HCT116 (cell line): ENCODE results near the gene PRR29. TPM values are rescaled to one million over a fixed set of nuclear protein-coding genes. Genes with fewer than 3 reads are reported as not detected.

Experiments
- ATAC-seq: fragments of 200-7000 bp; cut with Tn5 transposase; 2 replicates; pipeline ENCODE4 v1.9.1; 2020; ENCODE audit warnings: mild to moderate bottlenecking, moderate library complexity
- BruUV-seq: library from RNA; stranded (reverse); fragments of 400-500 nt; replicated peaks from 2 replicates; lab custom pipeline; 2021; lab: Mats Ljungman, UMichigan
- CTCF ChIA-PET: fragments of 300-600 bp; sonication (Branson Sonifier 250); formaldehyde crosslinking; loops from one replicate; lab custom pipeline; 2021; ENCODE audit warnings: antibody characterized with exemption; lab: Charles Lee
- POLR2A ChIA-PET: fragments of 300-600, 350-600 bp; sonication (Branson Sonifier 250); formaldehyde crosslinking; loops from one replicate; lab custom pipeline; 2021; ENCODE audit warnings: antibody characterized with exemption; lab: Charles Lee
- RAD21 ChIA-PET, 2 experiments: fragments of 300-600 bp; sonication (Branson Sonifier 250); formaldehyde crosslinking; loops; one replicate each; lab custom pipeline; 2023; ENCODE audit warnings: low total read pairs in 2 of 2; ENCODE audit not compliant: uncharacterized antibody in 2 of 2, unreplicated experiment in 2 of 2, low non-redundant PET in 1 of 2; lab: Charles Lee
- DNase-seq: peaks from one replicate; pipeline ENCODE4 v3.0.0-alpha.2; 2010; ENCODE audit warnings: low read depth, low spot score
- H2AFZ ChIP-seq: fragments of 200-600 bp; shearing (Covaris generic), sonication (generic); 2 replicates; pipeline ENCODE4 v1.6.1; 2017; ENCODE audit warnings: low read depth, mixed run types, mixed read lengths, antibody characterized with exemption, low read length; ENCODE audit not compliant: poor library complexity, severe bottlenecking
- H3K27ac ChIP-seq: 2 replicates; pipeline ENCODE4 v1.5.1; 2012; ENCODE audit warnings: low read depth, low read length
- H3K27me3 ChIP-seq: fragments of 200-600 bp; sonication (generic); 2 replicates; pipeline ENCODE4 v1.6.1; 2016; ENCODE audit warnings: mixed run types, low read length, mixed read lengths; ENCODE audit not compliant: insufficient read depth
- H3K36me3 ChIP-seq, 2 experiments: fragments of 200-500 bp in 1 of 2; fragments of 200-600 bp in 1 of 2; sonication (Bioruptor generic) in 1 of 2; sonication (generic) in 1 of 2; 2 replicates each; pipeline versions ENCODE4 v1.5.1 to v1.6.1; 2014 to 2016; ENCODE audit warnings: low read length in 2 of 2, inconsistent platforms in 1 of 2, mixed read lengths in 1 of 2, mixed run types in 1 of 2; ENCODE audit not compliant: insufficient read depth in 2 of 2, control insufficient read depth in 1 of 2
- H3K4me1 ChIP-seq, 2 experiments: fragments of 200-600 bp in 1 of 2; sonication (generic) in 1 of 2; 2 replicates each; pipeline versions ENCODE4 v1.5.1 to v1.6.1; 2012 to 2017; ENCODE audit warnings: low read length in 2 of 2, inconsistent platforms in 1 of 2, mild to moderate bottlenecking in 1 of 2, mixed read lengths in 1 of 2, mixed run types in 1 of 2, moderate library complexity in 1 of 2; ENCODE audit not compliant: insufficient read depth in 2 of 2, control insufficient read depth in 1 of 2
- H3K4me2 ChIP-seq: fragments of 200-600 bp; sonication (generic); 2 replicates; pipeline ENCODE4 v1.6.1; 2017; ENCODE audit warnings: mixed run types, low read length, mixed read lengths
- H3K4me3 ChIP-seq, 2 experiments: fragments of 200-600 bp in 1 of 2; sonication (generic) in 1 of 2; replicated peaks in 1 of 2; 2 replicates each; pipeline ENCODE4 v1.5.1; 2011 to 2016; ENCODE audit warnings: low read length in 2 of 2, control low read depth in 1 of 2, low read depth in 1 of 2, mild to moderate bottlenecking in 1 of 2, mixed read lengths in 1 of 2, mixed run types in 1 of 2
- H3K79me2 ChIP-seq: fragments of 200-600 bp; sonication (generic); 2 replicates; pipeline ENCODE4 v1.6.1; 2017; ENCODE audit warnings: mild to moderate bottlenecking, mixed run types, low read length, moderate library complexity, mixed read lengths; ENCODE audit not compliant: insufficient read depth
- H3K9ac ChIP-seq: fragments of 200-600 bp; sonication (generic); 2 replicates; pipeline ENCODE4 v1.6.1; 2016; ENCODE audit warnings: low read length, mixed read lengths
- H3K9me2 ChIP-seq: fragments of 200-600 bp; sonication (generic), shearing (Covaris generic); 2 replicates; pipeline ENCODE4 v1.6.1; 2017; ENCODE audit warnings: mixed run types, mild to moderate bottlenecking, moderate library complexity; ENCODE audit not compliant: insufficient read depth
- H3K9me3 ChIP-seq, 2 experiments: fragments of 200-500 bp in 1 of 2; fragments of 200-600 bp in 1 of 2; sonication (Bioruptor generic) in 1 of 2; sonication (generic) in 1 of 2; 2 replicates each; pipeline ENCODE4 v1.6.1; 2014 to 2017; ENCODE audit warnings: low read length in 2 of 2, mixed read lengths in 2 of 2, inconsistent platforms in 1 of 2, low read depth in 1 of 2, mild to moderate bottlenecking in 1 of 2, mixed run types in 1 of 2, moderate library complexity in 1 of 2; ENCODE audit not compliant: control insufficient read depth in 1 of 2, insufficient read depth in 1 of 2
- H4K20me1 ChIP-seq: fragments of 200-600 bp; sonication (generic), shearing (Covaris generic); 2 replicates; pipeline ENCODE4 v1.6.1; 2017; ENCODE audit warnings: mixed run types, mild to moderate bottlenecking, moderate library complexity; ENCODE audit not compliant: insufficient read depth
- CBX3 ChIP-seq: IDR thresholded peaks from 2 replicates; pipeline ENCODE4 v1.6.1; 2012; ENCODE audit warnings: low read depth
- CEBPB ChIP-seq: IDR thresholded peaks from 2 replicates; pipeline ENCODE4 v1.6.1; 2012; ENCODE audit warnings: low read depth
- EGR1 ChIP-seq: IDR thresholded peaks from 2 replicates; pipeline ENCODE4 v1.6.1; 2012; ENCODE audit warnings: low read depth
- EZH2 ChIP-seq: fragments of 200-600 bp; sonication (generic); IDR thresholded peaks from 2 replicates; pipeline ENCODE4 v1.6.1; 2017; ENCODE audit warnings: antibody characterized with exemption, mixed run types
- FOSL1 ChIP-seq: IDR thresholded peaks from 2 replicates; pipeline ENCODE4 v1.6.1; 2012; ENCODE audit warnings: low read depth
- JUND ChIP-seq: IDR thresholded peaks from 2 replicates; pipeline ENCODE4 v1.6.1; 2012
- POLR2AphosphoS5 ChIP-seq: IDR thresholded peaks from 2 replicates; pipeline ENCODE4 v1.6.1; 2011; ENCODE audit warnings: mild to moderate bottlenecking, low read depth, low read length, moderate library complexity
- SIN3A ChIP-seq: IDR thresholded peaks from 2 replicates; pipeline ENCODE4 v1.6.1; 2012; ENCODE audit warnings: low read depth
- SRF ChIP-seq: IDR thresholded peaks from 2 replicates; pipeline ENCODE4 v1.6.1; 2012; ENCODE audit warnings: low read depth
- ZFX ChIP-seq: fragments of 450-650 bp; IDR thresholded peaks from 2 replicates; pipeline ENCODE4 v1.6.1; 2017
- ZNF274 ChIP-seq: fragments of 200-500 bp; sonication (Bioruptor generic); IDR thresholded peaks from 2 replicates; pipeline ENCODE4 v1.6.1; 2014; ENCODE audit warnings: mild to moderate bottlenecking, low read depth, low read length, inconsistent platforms
- intact Hi-C: fragments of 100-400 bp; cut with micrococcal nuclease; formaldehyde crosslinking; loops from 2 replicates; pipeline ENCODE4 v1.10.0; 2022
- total RNA-seq: library from RNA; stranded (reverse); gene quantifications from one replicate; pipeline ENCODE4 v1.2.1, GENCODE V29; 2021; ENCODE audit not compliant: unreplicated experiment
- TF ChIP-seq, protein P1 (sequence below): IDR thresholded peaks from 2 replicates; pipeline ENCODE4 v1.6.1; 2011; ENCODE audit warnings: mild to moderate bottlenecking, low read length, moderate library complexity; ENCODE audit not compliant: insufficient replicate concordance; ENCODE audit errors: extremely low read depth
- TF ChIP-seq, protein P2 (sequence below): IDR thresholded peaks from 2 replicates; pipeline ENCODE4 v1.6.1; 2012
- TF ChIP-seq, protein P3 (sequence below), 3 experiments: fragments of 200-600 bp in 1 of 3; sonication (generic) in 1 of 3; IDR thresholded peaks in 2 of 3; conservative IDR thresholded peaks in 1 of 3; 2 replicates each; pipeline ENCODE4 v1.5.1; 2012 to 2017; ENCODE audit warnings: low read depth in 2 of 3, low read length in 2 of 3, antibody characterized with exemption in 1 of 3, borderline replicate concordance in 1 of 3, control low read depth in 1 of 3, mild to moderate bottlenecking in 1 of 3, mixed read lengths in 1 of 3, mixed run types in 1 of 3, moderate library complexity in 1 of 3; ENCODE audit not compliant: insufficient read depth in 1 of 3

The PRR29 gene
- total RNA-seq, 1 experiment from 2014 or later, result not detected

DNA sequence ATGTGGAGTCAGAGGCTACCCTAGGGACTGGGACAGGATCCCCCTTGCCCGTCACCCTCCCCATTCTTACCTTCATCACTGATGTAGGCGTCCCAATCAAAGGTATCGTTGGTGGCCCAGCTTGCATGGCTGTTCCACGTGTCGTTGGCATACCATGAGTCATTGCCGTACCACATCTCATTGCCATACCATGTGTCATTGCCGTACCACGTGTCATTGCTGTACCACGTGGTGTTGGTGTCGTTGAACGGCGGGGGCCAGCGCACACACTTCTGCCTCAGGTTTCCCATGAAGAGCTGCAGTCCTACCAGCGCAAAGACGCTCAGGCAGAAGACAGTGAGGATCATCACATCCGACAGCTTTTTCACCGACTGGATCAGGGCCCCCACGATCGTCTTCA, 30.2 kb upstream of the PRR29 start:
- Histone ChIP-seq H3K27ac (no peak overlapping the region), H3K4me2 (no peak overlapping the region), H4K20me1 (no peaks in the 10 kb centered on the region), H3K36me3 (no peaks in the 10 kb centered on the region), H3K79me2 (no peaks in the 10 kb centered on the region), H3K27me3 (no peaks in the 10 kb centered on the region), H3K4me1 (peaks cover 0 to 10% of the 10 kb centered on the region in 2 experiments; a peak in 1 of 4 replicates), H3K4me3 (no peak overlapping the region), H3K9me2 (no peaks in the 10 kb centered on the region), H3K9ac (no peak overlapping the region), H3K9me3 (no peaks in the 10 kb centered on the region), H2AFZ (no peak overlapping the region)
- DNase-seq (no peak), ATAC-seq (peak; percentile 35; the same call in 1 of the 2 replicates)
- intact Hi-C loops, result no loop called here
- ChIA-PET RAD21 (no interaction called here), POLR2A (no interaction called here), CTCF (interaction anchor here (1.0 to 2.1 kb wide), 3 partner anchors 17 to 166 kb away, joined by 3 to 9 read pairs (median 7); no protein-coding TSS in a partner anchor)
- BruUV-seq, result no TSS peak
- TF ChIP-seq EZH2, result no peak
- no peak for TF ChIP-seq ZNF274
- TF ChIP-seq, protein P1, sequence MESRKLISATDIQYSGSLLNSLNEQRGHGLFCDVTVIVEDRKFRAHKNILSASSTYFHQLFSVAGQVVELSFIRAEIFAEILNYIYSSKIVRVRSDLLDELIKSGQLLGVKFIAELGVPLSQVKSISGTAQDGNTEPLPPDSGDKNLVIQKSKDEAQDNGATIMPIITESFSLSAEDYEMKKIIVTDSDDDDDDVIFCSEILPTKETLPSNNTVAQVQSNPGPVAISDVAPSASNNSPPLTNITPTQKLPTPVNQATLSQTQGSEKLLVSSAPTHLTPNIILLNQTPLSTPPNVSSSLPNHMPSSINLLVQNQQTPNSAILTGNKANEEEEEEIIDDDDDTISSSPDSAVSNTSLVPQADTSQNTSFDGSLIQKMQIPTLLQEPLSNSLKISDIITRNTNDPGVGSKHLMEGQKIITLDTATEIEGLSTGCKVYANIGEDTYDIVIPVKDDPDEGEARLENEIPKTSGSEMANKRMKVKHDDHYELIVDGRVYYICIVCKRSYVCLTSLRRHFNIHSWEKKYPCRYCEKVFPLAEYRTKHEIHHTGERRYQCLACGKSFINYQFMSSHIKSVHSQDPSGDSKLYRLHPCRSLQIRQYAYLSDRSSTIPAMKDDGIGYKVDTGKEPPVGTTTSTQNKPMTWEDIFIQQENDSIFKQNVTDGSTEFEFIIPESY, result no peak
- TF ChIP-seq JUND, result no peak
- TF ChIP-seq ZFX, result no peak
- TF ChIP-seq EGR1, result no peak
- TF ChIP-seq FOSL1, result no peak
- TF ChIP-seq CEBPB, result no peak
- TF ChIP-seq CBX3, result no peak
- TF ChIP-seq, protein P2, sequence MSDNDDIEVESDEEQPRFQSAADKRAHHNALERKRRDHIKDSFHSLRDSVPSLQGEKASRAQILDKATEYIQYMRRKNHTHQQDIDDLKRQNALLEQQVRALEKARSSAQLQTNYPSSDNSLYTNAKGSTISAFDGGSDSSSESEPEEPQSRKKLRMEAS, result no peak
- no peak for TF ChIP-seq SRF
- TF ChIP-seq, protein P3, sequence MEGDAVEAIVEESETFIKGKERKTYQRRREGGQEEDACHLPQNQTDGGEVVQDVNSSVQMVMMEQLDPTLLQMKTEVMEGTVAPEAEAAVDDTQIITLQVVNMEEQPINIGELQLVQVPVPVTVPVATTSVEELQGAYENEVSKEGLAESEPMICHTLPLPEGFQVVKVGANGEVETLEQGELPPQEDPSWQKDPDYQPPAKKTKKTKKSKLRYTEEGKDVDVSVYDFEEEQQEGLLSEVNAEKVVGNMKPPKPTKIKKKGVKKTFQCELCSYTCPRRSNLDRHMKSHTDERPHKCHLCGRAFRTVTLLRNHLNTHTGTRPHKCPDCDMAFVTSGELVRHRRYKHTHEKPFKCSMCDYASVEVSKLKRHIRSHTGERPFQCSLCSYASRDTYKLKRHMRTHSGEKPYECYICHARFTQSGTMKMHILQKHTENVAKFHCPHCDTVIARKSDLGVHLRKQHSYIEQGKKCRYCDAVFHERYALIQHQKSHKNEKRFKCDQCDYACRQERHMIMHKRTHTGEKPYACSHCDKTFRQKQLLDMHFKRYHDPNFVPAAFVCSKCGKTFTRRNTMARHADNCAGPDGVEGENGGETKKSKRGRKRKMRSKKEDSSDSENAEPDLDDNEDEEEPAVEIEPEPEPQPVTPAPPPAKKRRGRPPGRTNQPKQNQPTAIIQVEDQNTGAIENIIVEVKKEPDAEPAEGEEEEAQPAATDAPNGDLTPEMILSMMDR (IDR thresholded peaks at IDR 0.05 in 2 of 3, conservative IDR thresholded peaks at IDR 0.05 in 1 of 3; ENCODE audit: borderline replicate concordance in 1 of 3, insufficient read depth in 1 of 3, low read depth in 2 of 3, low read length in 2 of 3), result no peak
- TF ChIP-seq POLR2AphosphoS5, result no peak
- no peak for TF ChIP-seq SIN3A
